GM18502 (cell line): Measurements from ENCODE around the gene ZER1.
"Not testable (repeated sequence)": the region's sequence is repeated elsewhere in the genome, so short reads cannot be mapped to it uniquely, and the experiment has no call there.

Experiments used
- ATAC-seq: cut with Tn5 transposase; IDR thresholded peaks from one replicate; pipeline ENCODE4 v1.9.1; 2021; ENCODE audit warnings: mild to moderate bottlenecking; ENCODE audit not compliant: unreplicated experiment, poor library complexity

ZER1 gene

DNA sequence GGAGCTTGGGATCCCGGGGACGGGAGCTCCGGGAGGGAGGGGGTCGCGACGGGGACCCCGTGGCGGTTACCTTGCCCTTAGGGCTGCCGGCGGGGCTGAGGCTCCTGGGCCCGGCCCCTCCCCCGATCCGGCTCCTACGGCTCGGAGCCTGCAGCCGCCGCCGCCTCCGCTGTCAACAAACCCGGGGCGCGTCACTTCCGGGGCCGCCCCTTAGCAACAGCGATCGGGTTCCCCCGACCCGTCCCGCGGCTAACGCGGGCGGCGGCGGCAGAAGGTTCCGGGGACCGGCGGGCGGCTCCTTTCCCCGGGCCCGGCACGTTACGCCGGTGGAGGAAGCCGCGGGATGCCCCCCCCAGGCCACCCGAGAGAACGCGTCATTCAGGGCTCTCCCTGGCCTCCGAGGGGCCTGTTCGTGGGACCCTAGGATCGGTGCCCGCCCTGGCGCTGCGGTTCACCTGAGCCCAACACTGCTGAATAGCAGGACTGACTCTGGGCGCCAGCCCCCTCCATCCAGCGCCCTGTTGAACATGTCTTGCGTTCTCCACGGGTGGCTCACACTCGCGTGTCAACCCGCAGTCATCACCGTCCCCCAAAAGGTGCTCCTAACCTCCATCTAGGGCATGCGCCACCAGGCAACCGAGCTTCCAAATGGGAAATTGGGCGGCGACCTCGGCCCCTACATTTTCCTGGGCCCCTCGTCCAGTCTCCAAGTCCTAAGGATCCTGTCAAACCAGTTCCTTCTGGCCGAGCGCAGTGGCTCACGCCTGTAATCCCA is at the start of gene ZER1:
Gene ZER1 (minus strand): TSS at position 183 of the 775 bp plus-strand sequence. CDS start 16,362 bp downstream, outside the sequence.
- ATAC-seq = peak; percentile 89

DNA sequence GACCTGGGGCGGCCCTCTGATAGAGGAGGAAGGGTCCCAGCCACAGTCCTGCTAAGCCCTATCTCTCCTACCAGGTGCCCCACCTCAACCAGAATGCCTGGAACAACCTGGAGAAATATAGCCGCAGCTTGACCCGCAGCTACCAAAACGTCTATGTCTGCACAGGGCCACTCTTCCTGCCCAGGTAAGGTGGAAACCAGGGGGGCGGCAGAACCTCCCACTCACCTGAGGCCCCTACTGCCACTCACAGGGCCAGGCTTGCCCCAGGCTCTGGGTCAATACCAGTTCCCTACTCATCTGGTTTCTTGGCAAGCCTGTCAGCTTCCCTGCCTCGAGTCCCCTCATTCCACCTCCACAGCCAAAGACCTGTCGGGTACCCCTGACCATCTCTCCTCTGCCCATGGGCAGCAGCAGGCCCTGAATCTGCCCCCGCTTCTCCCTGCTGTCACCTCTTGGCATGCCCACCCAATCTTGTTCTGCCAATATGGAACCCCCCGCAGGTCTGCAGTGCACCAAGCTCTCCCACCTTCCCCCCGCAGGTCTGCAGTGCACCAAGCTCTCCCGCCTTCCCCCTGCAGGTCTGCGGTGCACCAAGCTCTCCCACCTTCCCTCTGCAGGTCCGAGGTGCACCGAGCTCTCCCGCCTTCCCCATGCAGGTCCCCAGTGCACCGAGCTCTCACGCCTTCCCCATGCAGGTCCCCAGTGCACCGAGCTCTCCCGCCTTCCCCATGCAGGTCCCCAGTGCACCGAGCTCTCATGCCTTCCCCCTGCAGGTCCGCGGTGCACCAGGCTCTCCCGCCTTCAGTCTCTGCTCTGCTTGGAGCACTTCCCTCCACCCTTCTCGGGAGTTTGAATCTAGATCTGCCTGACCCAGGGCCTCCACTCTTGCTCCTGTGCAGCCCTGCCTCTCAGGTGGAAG is 49.2 kb upstream of the ZER1 start:
- no peak for ATAC-seq

DNA sequence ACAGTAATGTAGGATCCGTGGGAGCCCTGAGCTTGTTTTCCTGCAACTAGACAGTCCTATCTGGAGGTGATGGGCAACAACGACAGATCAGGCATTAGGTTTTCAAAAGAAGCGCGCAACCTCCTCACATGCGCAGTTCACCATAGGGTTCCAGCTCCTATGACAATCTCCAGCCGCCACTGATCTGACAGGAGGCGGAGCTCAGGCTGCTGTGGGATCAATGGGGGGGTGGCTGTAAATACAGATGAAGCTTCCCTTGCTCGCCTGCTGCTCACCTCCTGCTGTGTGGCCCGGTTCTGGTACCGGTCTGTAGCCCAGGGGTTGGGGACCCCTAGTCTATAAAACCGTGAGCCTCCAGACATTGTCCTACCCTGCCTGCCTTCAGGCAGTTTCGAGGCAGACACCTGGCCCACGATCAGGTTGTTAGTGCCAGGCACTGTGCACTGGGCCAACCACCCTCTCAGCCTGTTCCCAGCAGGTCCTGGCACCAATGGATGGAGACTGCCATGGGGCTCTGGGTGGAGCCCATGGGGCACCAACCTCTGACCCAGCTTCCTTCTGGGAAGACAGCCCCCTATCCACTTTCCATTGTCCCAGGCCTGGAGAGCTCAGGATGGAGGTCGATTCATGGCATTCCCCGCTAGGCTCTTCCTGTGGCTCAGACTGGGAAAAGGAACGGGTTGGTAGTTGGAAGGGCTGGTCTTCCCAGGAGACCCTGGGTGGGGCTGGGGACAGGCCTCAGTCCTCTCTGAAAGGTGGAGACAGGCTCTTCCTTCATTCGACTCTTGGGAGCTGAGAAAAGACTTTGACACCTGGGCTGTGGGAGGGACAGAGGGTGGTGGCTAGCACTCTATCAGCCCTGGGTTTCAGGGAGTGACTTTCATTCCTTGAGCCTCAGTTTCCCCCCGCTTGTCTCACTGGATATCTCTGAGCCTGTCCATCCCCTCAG is 48.3 kb upstream of the ZER1 start:
- ATAC-seq = no peak

DNA sequence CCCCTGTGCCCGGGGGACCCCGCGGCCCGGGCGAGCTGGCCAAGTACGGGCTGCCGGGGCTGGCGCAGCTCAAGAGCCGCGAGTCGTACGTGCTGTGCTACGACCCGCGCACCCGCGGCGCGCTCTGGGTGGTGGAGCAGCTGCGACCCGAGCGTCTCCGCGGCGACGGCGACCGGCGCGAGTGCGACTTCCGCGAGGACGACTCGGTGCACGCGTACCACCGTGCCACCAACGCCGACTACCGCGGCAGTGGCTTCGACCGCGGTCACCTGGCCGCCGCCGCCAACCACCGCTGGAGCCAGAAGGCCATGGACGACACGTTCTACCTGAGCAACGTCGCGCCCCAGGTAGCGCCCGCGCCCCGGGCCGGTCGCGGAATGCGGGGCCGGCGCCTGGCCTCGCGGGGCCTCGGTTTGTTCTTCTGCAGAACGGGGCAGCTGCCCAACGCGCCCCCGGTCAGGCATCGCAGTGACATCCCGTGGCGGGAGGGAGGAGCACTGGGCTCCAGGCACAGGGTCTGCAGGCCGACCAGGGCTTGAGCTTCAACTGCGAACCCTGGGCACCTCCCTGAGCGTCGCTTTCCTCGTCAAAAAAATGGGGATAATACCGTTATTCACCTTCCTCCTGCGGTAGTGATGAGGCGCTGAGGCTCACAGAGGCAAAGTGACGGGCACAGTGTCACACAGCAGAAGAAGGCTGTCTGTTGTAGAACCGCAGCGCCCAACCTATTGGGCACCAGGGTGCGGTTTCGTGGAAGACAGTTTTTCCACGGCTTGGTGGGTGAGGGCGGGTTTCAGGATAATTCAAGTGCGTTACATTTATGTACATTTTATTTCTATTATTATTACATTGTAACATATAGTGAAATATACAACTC is 47.4 kb upstream of the ZER1 start:
- peak; percentile 27 for ATAC-seq

DNA sequence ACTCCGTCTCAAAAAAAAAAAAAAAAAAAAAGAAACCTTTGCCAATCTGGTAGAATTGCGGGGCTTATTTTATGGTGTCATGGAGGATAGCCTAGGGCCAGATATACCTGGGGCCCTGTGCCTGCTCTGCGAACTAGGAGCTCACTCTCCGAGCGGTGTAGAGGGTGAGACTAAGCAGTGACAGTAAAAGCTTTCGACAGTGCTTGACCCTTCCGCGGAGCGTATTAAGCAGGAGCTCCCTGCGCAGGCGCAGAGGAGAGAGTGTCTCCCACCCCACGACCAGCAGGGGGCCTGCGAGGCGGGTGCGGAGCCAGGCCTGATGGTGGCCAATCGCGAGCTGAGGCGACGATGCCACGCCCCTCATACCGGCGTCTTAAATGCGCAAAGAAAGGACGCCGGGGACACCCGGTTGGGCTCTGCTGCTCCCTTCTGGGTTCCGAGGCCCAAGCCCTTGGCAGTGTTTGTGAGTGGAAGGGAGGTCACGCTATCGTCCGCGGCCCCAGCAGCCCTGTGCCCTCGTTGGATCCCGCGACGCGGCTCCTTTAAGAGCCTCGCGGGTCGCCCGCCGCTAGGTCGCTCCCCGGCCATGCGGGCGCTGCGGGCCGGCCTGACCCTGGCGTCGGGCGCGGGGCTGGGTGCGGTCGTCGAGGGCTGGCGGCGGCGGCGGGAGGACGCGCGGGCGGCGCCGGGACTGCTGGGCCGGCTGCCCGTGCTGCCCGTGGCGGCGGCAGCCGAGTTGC is 46.5 kb upstream of the ZER1 start, which contains the start of gene ENDOG:
Gene ENDOG (plus strand): TSS at position 402 of the 740 bp plus-strand sequence. CDS start 185 bp downstream, at position 587.
- ATAC-seq = peak; percentile 89

DNA sequence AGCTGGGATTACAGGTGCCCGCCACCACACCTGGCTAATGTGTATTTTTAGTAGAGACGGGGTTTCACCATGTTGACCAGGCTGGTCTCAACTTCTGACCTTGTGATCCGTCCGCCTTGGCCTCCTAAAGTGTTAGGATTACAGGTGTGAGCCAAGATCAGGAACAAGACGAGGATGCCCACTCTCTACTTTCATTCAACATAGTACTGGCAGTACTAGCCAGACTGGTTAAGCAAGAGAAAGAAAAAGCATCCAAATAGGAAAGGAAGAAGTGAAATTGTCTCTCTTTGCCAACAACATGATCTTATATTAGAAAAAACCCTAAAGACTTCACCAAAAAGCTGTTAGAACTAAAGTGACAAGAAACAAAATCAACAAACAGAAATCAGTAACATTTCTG is 39.1 kb upstream of the ZER1 start:
- ATAC-seq = no peak

DNA sequence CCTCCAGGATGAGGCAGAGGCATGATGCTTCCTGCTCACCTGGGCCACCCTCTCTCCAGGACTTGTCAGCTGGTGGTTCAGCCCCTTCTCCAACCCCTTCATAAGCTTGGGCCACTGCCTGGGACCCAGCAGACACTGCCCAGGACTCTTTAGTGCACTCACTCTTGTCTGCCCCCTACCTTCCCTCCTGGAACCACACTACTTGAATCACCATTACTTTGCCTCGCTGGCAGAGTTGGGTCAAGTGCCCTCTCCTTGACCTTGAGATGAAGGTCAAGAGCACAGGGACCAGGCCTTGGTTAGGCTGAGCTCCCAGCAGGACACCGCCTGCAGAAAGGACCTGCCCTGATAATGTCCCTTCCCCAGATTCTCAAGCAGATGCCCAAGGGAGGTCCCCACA is 38.1 kb upstream of the ZER1 start:
- no peak for ATAC-seq

DNA sequence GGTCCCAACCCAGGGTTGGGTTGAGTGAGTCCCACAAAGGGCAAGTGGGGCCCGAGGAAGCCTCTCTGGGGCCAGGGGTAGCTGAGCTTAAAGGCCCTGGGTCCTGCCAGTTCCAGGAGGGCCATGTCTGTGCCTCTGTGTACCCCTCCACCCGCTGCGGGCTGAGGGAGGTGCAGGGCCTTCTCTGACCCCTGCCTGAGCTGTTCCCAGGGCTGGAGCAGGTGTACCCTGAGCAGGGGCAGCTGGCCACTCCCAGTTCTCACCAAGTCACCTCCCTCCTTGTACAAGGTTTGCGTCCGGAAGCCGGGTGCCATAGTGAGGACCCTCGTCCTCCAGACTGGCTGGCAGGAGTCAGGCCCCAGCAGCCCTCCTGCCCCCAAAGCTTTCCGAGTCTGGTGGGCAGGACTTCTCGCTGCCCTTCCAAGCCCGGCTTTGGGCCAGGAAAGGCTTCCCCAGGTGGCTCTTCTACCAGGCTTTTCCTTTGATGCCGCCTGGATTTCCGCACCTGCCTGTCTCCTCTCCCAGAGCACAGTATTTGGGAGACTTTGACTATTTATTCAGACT is 37.4 kb upstream of the ZER1 start:
- ATAC-seq = no peak

DNA sequence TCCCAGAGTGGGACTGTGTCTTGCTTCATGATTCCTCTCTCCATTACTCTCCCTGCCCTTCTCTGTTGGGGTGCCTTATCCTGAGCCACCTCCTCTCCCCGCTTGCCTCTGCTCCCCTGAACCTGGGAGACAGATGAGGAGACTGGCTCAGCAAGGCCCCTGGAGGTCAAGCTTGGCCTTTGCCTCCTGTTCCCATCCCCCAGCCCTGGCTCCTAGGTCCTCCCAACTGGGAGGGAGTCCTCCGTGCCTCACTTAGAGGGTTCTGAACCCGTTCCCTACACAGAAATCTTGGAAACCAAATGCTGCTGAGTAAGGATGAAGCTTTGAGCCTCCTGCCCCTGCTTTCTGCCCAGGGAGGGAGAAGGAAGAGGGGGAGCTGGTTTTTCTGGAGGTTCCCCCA is 36.8 kb upstream of the ZER1 start:
- ATAC-seq = no peak

DNA sequence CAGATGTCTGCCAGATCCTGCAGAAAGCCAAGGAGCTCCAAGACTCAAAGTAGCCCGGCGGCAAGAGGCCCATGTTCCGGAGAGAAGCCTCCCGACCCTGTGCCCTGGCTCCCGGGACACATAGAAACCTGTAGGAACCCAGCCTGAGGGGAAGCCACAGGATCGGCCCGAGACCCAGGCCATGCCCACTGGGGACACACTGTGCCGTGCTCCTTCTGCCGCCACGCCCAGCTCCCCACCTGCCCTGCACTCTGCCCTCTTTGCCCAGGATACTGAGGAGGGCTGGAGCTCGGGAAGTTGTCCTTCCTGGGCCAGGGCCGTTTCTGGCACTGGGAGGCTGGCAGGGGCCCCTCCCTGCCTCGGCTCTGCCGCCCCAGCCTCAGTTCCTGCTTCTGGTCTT is 36.1 kb upstream of the ZER1 start:
- ATAC-seq = no peak

DNA sequence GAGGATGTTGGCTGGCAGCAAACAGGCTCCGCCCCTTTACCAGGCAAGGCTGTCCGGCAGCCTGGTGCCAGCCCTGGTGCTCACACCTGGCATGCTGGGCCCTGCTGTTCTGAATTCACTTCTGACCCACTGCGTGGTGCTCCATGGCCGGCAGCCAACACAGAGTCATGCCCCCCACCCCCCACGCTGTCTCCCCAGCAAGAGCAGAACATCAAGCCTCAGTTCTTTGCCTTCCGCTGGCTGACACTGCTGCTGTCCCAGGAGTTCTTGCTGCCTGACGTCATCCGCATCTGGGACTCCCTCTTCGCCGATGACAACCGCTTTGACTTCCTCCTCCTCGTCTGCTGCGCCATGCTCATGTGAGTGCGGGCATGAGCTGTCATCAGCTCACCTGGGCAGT is 33.9 kb upstream of the ZER1 start:
- ATAC-seq = no peak

DNA sequence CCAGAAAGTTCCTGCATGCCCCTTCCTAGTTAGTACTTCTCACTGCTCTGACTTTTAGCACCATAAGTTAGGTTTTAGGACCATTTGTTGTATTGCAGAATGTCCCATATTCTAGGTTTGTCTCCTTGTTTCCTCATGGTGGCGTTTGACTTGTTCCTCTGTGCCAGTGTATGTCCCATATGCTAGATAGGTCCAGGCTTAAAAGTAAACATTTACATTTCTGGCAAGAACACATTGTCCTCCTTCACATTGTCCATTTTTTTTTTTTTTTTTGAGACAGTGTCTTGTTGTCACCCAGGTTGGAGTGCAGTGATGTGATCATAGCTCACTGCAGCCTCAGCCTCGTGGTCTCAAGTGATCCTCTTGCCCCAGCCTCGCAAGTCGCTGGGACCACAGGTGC is 30.8 kb upstream of the ZER1 start:
- ATAC-seq = no peak

DNA sequence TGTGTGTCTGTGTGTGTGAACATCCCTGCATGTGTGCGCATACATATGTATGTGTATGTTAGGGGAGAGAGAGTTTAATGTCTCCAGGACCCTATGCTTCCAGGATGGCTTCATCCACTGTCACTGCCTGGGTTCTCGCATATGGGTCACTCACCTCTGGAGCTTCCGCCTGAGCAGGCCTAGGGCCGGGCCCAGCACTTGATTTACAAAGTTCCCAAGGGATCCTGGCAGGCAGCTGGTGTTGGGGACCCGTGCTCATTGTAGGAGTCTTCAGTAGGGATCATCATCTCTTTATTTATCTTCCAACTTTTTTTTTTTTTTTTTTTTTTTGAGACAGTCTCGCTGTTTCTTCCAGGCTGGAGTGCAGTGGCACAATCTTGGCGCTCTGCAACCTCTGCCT is 28.3 kb upstream of the ZER1 start:
- no peak for ATAC-seq

DNA sequence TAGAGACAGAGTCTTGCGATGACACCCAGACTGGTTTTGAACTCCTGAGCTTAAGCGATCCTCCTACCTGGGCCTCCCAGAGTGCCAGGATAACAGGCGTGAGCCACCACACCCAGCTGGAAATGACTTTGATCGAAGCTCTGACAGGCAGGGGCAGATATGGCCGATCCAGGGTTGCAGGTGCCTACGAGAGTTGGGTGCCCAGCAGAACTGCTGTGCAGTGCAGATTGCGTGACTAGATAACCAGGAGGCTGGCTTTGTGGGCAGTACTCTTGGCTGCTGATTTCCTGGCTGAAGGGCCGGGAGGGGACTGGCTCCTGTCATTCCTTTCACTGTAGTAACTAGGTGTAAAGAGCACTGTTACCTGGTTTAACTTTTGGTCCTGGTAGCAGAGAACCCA is 27.2 kb upstream of the ZER1 start:
- ATAC-seq = no peak

DNA sequence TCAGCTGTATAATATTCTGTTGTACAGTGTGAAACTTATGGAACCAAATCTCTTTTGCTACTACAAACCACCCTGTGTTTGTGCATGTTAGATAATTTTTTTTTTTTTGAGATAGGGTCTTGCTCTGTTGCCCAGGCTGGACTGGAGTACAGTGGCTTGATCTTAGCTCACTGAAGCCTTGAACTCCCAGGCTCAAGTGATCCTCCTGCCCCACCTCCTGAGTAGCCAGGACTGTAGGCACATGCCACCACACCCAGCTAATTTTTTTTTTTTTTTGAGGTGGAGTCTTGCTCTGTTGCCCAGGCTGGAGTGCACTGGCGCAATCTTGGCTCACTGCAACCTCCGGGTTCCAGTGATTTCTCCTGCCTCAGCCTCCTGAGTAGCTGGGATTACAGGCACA is 23.2 kb upstream of the ZER1 start:
- ATAC-seq = not testable (repeated sequence)

DNA sequence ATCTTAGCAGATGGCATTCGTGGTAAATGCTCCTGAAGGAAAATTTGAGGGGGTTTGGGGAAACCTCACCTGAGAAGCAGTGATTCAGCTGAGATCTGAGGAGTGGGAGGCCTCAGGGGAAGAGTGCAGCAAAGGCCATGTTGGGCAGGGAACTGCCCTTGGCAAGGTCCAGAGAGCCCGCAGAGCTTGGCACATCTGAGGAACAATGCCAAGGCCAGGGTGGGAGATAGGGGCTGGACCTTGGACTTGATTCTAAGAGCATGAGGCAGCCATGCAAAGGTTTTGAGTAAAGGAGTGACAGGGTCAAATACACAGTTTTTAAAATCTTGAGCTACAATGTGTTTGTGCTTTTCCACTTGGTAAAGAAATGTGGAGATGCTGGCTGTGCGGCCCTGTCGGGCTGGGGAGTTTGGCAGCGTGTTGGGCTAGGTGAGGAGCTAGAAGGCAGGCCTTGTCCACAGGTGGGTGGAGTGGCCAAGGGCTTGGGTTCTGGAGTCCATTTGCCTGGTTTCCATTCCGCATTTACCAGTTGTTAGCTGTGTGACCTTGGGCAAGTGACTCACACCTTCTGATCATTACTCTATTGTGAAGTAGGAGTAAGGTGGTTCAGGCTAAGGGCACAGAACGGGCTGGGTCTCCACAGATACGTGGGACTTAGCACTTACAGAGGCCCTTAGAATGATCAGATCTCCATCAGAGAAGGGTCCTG is 21.4 kb upstream of the ZER1 start:
- ATAC-seq = no peak

DNA sequence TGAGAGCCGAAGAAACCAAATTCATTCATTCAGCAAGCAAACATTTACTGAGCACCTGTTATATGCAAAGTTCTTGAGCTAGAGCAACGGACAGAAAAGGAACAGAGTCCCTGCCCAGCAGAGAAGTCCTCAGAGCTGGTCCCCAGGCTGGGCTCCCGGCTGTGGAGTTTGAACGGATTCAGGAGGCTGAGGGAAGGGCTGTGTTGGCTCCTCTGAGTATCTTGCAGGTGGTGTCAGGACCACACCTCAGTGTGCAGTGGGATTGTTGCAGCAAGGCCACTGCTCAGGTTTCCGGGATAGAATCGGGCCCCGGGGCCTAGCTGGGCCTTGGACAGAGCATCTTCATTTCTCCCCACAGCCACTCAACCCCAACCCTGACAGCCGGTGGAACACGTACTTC is 20.4 kb upstream of the ZER1 start:
- no peak for ATAC-seq

DNA sequence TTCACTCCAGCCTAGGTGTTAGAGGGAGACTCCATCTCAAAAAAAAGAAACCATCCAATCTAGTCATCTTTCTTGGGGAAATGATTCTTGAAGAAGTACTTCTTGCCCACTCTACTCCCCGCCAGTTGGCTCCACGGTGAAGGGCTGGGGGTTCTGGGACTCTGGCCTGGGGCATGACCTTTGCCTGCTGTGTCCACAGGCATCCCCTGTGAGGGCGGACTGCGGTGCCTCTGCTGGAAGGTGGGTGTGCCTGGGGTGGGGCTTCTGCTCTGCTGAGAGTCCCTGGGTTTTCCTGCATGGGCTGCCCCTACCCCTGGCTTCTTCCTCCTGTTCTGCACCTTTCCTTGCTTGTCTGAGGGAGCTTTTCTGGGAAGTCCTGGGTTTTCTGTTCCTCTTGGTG is 18.8 kb upstream of the ZER1 start:
- ATAC-seq = no peak
